ENCODE measurements around the gene INHA.

Gene INHA

DNA sequence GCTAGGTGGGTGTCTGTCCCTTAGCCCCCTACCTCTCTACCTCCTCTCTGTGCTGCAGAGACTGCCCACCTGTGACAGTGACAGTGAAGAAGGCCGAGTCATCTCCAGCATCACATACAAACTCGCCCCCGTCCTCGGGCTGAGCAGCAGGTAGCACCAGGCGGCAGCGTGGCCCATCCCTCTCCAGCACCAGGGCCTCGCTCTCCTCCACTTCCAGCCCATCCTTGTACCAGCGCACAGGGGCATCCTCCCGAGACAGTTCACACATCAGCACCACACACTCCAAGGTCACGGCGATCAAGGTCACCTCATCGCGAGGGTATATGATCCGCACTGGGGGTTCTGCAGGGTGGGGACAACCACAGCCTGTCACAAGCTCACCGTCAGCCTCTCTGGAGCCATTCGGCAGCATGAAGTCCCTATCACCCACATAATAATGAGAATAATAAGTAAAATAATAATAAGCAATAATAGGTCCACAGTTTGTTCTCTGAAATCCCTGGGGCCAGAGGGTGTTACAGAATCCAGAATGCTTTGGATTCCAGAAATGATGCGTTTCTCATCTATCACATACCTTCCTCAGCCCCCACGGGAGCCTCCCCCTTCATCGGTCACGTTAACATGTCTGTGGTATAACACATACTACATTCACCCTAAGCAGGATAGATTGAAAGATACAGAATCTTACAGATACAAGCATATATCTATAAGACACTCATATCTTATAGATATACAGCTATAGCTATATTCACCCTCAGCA is 12.8 kb upstream of the INHA start:
- no peak for DNase-seq

DNA sequence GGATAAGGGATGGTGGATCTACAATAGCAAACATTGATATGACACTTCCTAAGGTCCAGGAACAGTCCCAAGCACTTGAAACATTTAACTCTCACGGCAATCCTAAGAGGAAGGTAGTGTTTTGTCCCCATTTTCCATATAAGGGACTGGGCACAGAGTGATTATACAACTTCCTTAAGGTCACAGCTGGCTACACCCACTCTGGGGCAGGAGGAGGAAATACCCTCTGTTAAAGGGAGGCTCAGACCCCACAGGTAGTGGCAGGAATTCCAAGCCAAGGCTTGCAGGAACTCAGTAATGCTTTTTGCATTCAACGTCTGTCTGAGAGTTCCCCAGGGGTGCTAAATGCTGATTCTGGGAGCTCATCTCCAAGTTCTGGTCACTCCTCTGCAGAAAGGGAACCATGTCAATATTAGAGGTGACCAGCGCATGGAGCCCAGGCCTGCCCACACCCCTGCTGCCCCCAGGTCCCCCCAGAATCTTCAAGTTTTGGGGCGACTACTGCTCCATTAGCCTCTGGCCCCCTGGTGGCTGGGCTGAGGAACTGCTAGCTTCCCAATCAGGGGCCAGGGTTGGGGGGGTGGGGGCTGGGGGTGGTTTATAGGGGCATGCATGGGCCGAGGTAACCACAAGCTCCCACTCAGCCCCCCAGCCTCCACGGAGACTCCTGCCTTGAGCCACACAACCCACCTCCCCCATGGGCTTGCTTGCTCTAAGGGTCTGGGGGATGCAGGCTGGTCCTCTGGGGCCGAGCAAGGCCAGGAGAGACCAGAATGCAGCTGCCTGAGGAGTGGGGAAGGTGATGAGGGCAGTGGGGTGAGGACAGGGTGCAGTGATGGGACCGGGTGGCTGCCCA is 11.8 kb upstream of the INHA start:
- no peak for DNase-seq

DNA sequence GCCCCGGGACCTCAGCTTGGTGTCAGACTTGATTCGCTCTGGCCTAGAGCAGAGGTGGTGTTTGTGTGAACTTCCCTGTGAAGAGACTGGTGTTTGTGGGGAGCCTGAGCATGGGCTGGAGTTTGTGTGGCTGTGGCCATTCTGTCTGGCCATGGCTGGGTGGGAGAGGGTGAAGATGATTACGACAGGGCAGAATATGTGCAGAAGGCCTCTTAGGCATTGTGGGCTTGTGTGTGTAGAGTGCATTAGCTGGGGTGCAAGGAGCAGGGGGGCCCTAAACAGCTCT is 11.3 kb upstream of the INHA start:
- DNase-seq: no peak

DNA sequence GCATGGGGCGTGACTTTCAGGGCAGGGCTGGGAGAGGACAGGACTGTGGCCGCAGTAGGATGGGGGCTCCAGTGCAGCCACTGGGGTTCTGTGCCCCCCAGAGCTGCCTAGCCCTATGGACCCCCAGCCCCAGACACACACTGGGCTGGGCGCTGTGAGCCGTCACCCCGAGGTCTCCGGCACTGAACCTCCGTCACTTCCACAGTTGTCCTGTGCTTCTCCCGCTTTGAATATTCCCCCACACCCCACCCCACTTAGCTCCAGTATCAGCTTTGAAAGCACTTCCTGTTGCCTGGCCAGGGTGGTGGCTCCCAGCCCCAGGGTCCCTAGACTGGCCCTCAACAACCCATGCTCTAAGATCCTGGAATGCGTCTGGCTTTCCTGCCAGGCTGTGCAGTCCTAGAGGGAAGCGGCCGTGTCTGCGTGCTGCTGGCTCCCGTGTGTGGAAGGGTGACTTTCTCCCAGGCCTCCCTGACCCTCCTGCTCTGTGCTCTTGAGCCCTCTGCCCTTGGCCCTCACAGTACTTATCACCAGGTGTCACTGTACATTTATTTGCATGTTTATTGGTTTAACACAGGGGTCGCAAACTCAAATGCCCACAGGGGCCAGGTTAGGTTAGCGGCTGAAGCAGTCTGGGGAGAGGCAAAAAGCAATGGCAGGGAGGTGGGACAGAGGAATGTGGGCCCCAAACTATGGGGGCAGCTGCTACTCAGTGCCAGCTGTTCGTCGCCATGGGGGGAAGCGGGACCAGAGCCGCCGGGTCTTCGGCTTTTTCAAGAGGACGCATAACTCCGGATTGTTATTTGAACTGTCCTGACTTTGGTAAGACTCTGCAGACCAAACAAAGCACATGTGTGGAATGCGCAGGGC is 10.7 kb upstream of the INHA start:
- DNase-seq: no peak

DNA sequence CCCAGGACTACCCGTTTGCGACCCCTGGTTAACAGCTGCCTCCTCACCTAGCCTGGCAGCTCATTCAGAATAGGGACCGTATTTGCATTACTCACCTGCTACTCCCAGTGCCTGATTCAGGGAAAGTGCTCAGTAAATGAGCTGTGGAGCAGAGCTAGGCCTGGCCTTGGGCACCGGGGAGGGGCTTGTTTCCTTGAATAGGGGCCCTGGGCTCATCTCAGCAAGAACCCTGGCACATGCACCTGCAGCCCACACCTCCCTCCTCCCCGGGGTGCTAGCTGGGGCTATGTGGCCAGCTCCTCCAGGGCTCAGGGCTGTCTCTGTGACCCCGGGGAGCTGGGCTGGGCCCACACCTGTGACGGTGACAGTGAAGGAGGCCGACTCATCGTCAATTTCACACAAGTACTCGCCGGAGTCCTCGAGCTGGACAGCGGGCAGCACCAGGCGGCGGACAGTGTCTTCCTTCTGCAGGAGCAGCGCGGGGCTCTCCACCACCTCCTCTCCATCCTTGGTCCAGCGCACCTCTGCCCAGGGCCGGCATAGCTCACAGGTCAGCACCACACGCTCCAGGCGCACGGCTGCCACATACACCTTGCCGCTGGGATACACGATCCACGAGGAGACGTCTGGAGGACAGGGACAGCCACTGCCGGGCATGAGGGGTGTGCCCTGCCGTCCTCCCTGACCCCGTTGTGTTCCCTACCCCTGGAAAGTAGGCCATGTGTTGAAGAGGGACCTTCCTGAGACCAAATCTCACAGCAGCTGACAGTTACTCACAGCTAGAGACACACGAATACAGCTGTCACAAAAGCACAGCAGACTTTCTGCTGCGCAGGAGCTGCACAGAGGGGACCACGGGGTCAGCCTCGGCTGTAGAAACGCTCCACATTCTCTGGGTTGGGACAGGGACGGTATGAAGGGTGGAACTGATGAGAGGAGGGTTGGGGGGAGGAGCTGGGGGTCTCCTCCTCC is 9.8 kb upstream of the INHA start:
- DNase-seq: no peak

DNA sequence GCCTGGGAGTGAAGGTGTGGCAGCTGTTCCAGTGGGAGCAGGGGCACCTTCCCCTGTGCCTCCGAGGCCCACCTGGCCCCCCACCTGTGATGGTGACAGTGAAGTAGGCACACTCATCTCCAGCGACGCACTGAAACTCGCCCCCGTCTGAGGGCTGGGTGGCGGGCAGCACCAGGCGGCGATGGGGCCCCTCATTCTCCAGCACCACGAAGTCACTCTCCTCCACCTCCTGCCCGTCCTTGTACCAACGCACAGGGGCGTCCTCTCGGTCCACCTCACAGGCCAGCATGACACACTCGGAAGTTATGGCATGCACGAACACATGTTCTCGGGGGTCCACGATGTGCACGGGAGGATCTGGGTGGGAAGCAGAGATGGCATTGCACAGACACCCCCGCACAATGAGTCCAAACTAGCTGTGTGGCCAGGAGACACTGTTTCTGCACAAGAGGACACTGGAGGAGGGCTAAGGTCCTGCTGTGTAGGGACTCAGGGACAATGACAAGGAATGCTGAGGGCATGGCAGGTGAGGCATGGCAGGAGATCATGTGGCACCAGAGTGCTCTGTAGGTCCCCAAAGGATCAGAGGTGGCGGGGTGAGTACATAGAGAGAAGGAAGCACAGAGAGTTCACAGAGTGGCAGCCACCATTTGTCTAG is 8.7 kb upstream of the INHA start:
- no peak for DNase-seq

DNA sequence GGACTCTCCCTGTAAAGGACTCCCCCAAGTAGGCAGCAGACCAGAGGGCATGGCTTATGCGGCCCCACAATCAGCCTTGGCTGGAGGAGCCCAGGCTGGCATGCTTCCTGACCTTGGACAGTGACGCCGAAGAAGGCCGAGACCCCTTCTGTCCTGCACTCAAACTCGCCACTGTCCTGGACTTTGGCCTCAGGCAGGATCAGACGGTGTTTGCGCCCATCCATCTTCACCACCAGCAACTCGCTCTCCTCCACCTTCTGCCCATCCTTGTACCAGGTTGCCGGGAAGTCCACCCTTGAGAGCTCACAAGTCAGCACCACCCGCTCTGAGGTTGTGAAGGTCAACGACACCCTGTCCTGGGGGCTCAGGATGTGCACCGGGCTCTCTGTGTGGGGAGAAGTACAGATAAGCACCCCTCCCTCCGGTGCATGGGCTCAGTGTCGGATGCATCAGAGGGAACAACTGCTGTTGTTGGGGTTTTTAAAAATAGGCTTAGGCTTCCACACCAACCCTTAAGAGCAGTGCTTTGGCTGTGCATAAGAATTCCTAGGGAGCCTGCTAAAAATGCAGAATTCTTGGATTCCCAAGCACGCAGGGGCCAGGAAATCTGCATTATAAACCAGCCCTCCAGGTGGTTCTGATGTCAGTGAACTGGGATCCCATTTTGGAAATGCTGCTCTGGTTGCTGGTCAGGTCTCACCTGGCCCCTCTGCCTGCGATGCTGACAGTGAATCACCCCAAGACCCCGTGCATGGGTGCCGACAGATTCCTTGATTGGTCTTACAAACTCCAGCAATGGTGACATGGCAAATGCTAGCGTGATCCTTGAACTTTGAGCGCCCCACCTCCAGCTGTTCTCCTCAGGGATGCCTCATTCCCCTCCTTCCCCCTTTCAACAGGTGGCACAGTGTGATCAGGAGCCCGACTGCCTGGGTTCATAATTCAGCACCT is 6.7 kb upstream of the INHA start:
- no peak for DNase-seq

DNA sequence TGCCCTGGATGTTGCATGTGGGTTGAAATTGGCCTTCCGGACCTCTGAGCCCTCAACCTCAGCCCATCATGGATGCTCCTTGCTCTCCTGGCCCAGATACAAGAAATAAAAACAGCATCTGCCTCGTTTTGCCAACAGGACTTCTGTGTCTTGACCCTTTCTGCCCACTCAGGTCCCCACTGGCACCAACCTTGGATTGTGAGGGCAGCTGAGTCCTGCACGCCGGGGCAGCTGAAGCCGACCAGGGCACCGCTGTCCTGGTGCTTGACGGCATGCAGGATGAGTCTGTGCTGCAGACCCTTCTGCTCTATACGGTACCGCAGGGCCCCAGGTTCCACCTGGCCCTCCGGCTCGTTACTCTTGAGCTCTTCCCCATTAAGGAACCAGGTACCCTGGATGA is 5.5 kb upstream of the INHA start:
- no peak for DNase-seq

DNA sequence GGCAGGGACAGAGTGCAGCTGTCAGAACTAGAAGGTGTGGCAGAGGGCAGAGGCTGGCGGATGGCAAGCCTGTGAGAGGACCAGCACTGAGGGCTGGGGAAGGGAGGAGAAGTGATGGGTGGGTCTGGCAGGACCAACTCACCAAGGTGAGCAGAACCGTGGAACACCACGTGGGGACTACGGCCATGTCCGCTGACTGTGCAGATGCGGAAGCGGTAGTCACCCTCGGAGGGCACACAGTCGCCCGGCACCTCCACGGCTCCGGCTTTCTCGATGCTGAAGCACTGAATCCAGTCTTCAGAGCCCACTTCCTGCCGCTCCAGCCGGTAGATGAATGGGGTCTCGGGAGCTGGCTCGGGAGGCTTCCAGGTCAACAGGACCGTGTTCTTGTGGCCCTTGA is 5.0 kb upstream of the INHA start:
- DNase-seq: no peak

DNA sequence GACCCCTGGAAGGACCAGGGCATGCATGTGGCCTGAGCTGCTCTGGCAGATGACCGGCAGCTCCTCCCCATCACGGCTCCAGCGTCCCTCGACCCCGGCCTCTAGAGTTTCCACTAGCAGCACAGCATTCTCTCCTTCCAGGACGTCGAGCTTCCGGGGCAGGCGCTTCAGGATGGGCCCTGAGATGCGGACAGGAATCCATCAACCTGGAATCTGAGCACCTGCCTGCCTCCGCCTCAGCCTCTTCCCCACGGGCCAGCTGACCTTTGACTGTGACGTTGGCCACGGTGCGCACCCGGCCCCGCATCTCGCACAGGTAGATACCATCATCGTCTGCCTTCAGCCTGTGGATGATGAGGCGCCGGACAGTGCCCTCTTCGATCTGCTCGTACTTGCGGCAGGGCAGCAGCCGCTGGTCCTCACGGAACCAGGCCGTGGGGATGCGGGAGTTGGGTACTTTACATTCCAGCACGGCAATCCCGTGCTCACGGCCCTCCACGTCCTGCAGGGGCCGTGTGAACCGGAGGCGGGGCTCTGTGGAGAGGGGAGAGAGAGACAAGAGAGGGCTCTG is 4.2 kb upstream of the INHA start:
- DNase-seq: no peak

DNA sequence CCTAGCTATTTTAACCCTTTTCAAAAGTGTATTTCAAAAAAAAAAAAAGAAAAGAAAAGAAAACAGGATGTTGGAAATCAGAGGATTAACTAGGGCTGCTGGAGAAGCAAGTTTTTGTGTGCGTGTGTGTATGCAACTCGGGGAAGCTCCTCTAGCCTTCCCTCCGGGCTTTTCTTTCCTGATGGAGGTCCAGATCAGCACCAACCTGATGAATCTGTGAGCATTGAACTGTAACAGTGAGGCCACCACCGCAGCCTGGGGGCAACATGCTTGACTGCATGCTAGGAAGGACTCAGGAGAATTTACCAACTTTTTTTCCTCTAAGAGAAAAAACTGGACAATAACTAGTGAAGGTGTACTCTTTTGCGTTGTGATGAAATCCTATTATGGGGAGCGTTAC is 3.1 kb upstream of the INHA start:
- no peak for DNase-seq

DNA sequence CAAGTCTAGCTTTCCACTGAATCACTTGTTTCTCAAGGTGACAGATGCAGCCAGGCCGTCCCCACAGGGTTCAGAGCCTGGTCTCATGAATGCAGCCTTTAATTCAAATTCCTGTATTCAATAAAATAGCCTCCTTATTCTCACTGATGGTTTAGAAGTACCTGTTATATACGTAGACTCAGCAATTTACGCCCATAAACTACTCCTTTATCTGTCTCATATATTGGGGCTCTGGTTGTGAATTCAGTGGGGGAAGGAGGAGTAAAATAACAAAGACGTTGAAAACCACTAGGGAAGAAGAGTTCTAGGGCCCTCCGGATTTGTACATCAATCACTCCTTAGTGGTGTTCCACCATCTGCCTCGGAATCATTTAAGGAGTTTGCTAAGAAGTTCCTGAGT is 2.5 kb upstream of the INHA start:
- no peak for DNase-seq

DNA sequence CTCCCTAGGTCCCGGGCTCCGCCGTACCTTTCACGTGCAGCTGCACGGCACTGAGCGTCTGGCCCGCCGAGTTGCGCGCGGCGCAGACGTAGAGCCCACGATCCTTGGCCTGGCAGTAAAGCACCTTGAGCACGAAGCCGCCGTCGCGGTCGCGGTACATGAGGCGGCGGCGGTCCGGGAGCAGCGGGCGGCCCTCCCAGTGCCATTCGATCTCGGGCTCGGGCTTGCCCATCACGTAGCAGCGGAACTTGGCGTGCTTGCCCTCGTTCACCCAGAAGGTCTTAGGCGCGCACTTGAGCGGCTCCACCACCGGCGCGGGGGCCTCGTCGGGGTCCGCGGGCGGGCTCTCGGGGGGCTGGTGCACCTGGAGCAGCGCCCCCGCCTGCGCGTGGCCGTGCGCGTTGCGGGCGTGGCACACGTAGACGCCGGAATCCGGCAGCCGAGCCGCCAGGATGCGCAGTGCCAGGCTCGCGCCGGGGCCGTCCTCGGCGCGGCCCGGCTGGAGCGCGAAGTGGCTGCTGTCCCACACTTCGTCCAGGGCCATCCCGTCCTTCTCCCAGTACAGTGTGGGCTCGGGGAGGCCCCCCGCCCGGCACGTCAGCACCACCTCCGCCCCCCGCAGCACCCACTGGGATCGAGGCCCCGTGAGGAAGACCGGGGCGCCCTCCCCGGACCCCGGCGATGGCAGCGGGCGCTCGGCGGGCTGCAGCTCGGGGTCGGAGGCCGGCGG is 1.8 kb upstream of the INHA start:
- no peak for DNase-seq

DNA sequence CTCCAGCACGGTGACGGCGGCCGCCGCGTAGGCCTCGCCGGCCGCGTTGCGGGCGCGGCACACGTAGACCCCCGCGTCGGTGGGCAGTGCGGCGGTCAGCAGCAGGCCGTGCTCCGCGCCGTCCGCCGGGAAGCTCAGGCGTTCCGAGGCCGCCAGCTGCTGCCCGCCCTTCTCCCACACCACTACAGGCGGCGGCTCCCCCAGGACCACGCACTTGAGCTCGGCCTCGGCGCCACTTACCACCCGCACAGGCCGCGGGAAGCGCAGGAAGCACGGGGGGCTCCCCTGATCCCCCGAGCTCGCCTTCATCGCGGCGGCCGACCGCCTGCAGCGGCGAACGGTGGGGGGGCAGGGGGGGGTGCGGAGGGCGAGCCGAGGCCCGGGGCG is 1.2 kb upstream of the INHA start:
- DNase-seq: no peak

DNA sequence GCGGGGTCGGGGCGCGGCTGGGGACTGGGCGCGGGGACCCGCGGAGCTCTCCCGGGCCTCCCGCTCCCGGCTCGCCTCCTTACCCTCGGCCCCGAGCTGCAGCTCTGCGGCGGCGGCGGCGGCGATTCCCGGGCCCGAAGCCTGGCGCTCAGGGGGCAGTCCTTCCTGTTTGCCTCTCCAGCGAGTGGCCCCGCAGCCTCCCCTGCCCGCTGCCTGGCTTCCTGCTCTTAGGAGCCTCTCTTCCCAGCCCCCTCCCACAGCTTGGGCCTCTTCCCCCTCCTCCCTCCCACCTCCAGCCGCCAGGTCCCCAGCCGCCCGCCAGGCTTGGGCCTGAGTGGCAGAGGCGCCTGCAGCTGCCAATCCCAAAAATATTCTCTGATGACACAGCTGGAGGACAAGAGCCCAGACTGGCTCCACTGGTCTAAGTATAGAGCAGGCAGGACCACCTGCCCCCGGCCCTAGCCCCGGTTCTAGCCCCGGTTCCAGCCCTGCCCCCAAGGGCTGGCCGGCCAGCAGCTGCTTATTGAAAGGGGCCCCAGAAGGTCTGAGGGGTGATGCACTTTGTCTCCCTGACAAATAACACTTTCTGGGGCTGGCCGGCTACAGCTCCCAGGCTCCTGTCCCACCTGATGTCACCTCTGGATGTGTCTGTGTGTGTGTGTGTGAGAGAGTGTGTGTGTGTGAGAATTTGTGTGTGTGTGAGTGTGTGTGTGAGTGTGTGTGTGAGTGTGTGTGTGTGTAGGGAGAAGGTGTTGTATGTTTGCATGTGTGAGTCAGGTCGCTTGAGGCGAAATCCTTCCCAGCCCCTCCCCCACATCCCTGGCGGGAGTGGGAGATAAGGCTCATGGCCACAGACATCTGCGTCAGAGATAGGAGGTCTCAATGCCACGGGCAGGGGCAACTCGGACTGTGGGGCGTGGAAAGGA is 536 bp upstream of the INHA start, which contains the start of gene OBSL1:
Gene OBSL1 (minus strand): TSS at position 229 of the 926 bp plus-strand sequence. CDS start 307 bp downstream, outside the sequence.
- peak; percentile 55 for DNase-seq

DNA sequence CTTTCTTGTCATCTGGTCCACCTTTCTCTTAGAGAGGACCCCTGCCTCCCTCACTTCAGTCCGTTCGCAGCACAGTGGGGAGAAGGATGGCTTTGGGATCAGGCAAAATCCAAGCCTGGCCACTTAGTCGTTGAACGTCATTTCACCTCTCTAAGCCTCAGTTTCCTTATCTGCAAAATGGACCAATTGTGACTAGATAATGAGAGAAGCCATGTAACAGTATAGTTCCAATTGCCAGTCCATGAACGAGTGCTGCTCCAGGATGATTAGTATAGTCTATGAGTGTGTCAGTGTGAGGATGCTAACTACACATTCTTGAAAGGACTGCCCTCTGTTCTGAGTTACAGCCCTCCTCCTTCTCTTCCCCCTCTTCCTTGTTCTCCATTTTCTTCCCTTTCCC is 1.1 kb downstream of the INHA start:
- DNase-seq: peak; percentile 100

DNA sequence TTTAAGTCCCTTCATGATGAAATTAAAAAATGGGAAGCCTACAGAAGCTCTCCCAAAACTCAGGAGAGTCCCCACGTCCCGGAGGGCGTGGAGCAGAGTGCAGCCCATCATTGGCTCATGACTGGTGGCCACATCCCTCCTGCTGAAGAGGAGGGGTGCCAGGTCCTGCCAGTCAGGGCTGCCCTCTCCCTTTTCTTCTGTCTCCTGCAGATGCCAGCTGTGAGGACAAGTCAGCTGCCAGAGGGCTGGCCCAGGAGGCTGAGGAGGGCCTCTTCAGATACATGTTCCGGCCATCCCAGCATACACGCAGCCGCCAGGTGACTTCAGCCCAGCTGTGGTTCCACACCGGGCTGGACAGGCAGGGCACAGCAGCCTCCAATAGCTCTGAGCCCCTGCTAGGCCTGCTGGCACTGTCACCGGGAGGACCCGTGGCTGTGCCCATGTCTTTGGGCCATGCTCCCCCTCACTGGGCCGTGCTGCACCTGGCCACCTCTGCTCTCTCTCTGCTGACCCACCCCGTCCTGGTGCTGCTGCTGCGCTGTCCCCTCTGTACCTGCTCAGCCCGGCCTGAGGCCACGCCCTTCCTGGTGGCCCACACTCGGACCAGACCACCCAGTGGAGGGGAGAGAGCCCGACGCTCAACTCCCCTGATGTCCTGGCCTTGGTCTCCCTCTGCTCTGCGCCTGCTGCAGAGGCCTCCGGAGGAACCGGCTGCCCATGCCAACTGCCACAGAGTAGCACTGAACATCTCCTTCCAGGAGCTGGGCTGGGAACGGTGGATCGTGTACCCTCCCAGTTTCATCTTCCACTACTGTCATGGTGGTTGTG is 2.6 kb downstream of the INHA start:
- DNase-seq: no peak
